ENCODE measurements around the gene CDPF1. TPM values are rescaled to one million over a fixed set of nuclear protein-coding genes. Genes with fewer than 3 reads are reported as not detected.

Gene CDPF1
- total RNA-seq, 2 experiments from 2014 or later: 11.9 to 12.1 TPM

DNA sequence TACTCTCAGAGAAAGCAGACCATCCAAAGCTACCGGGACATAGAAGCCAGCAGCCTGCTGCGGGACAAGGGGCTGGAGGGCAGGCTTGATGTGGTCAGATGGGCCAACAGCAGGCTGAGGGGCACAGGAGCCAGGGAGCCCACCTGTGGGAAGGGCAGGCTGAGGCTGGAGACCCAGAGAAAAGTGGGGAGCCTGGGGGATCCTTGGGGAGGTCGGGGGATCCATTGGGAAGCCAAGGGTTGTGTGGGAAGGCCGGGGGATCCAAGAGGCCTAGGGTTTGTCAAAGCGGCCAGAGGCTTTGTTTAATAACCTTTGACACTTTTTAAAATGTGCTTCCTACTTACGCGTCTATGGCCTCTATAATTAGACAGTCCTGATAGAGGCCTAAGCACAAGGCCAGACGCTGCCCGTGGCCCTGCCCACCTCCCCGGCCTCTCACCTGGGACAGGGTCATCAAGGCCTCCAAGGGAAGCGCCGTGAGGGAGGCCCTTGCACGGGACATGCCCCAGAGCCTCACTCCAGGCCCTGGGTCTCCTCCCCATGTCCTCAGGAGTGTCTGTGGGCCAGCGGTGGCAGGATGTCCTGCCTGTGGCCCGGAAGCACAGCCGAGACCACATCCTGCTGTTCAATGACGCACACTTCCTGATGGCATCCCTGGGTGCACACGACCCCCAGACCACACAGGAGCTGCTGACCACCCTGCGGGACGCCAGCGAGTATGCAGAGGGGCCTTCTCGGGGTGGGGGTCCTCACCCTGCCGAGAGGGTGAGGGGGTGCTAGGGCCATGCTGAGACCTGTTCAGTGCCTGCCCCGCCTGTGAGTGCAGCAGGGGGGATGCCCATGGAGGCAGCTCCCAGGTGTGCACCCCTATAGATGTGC lies 38.0 kb upstream of the CDPF1 start:
- no peaks in the 10 kb centered on the region for H3K9me3 Mint-ChIP-seq
- peak overlapping the region; percentile 64 for H3K4me3 Mint-ChIP-seq
- peak overlapping the region; percentile 70 for H3K27ac Mint-ChIP-seq
- CTCF ChIA-PET: interaction anchor here (1.9 kb wide), 1 partner anchor 171 kb away, joined by 5 read pairs; no protein-coding TSS in a partner anchor
- peaks cover 17% of the 10 kb centered on the region for H3K4me1 Mint-ChIP-seq (ENCODE audit: low read depth)
- intact Hi-C loops (cut with micrococcal nuclease): no loop called here
- H3K27me3 Mint-ChIP-seq: no peaks in the 10 kb centered on the region
- TF ChIP-seq, protein P1, sequence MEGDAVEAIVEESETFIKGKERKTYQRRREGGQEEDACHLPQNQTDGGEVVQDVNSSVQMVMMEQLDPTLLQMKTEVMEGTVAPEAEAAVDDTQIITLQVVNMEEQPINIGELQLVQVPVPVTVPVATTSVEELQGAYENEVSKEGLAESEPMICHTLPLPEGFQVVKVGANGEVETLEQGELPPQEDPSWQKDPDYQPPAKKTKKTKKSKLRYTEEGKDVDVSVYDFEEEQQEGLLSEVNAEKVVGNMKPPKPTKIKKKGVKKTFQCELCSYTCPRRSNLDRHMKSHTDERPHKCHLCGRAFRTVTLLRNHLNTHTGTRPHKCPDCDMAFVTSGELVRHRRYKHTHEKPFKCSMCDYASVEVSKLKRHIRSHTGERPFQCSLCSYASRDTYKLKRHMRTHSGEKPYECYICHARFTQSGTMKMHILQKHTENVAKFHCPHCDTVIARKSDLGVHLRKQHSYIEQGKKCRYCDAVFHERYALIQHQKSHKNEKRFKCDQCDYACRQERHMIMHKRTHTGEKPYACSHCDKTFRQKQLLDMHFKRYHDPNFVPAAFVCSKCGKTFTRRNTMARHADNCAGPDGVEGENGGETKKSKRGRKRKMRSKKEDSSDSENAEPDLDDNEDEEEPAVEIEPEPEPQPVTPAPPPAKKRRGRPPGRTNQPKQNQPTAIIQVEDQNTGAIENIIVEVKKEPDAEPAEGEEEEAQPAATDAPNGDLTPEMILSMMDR (IDR thresholded peaks at IDR 0.05): no peak
- POLR2A ChIA-PET: interaction anchor here (1.0 to 1.3 kb wide), 6 partner anchors 8 to 48 kb away, joined by 3 to 7 read pairs (median 3); partner anchors contain the start of genes CDPF1 and TRMU
- H3K36me3 Mint-ChIP-seq (ENCODE audit: low read depth): peaks cover 8% of the 10 kb centered on the region
- DNase-seq (peak; percentile 65), ATAC-seq (peak; percentile 94)

DNA sequence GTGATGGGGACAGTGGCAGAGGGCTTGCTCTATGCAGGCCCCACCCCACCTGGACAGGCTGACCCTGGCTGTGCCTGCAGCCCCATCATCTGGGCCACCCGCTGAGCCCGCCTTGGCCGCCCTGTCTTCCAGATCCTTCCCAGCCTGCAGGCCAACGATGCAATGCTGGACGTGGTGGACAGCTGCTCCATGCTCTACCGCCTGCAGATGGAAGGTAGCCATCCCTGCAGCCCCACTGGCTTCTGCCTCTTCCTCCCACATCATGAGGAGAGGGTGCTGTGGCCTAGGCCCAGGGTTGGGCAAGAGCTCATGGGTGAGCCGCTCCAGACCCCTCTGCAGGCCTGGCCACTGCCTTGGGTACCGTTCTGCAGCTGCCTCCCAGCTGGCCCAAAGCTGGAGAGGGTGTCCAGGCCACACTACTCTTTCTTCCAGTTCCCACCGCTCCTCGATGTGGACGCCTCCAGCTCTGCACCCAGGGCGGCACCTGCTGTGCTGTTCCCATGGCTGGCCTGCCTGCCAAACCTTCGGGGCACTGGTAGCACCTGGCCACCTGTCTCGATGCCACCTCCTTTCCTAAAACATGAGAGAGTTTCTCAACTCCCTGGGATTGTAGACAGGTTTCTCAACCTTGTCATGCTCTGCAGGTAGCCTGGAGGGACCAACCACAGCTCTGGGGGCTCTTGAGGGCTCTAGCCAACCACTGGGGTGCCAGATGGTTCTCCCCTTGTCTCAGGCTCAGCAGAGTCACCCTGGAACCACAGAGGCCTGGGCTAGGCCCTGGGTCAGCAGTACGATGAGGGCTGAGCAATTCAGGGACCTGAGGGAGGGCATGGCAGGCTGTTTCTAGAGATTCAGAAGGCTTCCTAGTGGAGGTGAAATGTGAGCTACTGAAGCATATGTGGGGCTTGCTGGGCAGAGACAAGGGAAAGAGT lies 37.1 kb upstream of the CDPF1 start:
- peak overlapping the region; percentile 64 for H3K4me3 Mint-ChIP-seq
- CTCF ChIA-PET: interaction anchor here (1.3 to 1.9 kb wide), 2 partner anchors 19 to 170 kb away, joined by 3 to 5 read pairs; partner anchors contain the start of gene TTC38

DNA sequence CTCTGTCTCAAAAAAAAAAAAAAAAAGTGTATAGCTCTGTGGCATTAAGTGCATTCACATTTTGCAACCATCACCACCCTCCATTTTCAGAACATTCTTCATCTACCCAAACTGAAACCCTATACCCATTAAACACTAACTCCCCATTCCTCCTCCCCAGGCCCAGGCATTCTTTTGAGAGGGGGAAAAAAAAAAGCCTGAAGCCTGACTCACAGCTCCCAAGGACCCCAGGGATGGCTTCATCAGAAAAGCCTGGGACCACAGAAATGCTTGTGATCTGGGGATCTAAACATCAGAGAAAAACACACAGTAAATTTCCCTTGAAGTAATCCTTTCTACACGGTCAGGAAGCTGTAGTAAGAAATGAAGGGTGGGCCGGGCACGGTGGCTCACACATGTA lies 35.9 kb upstream of the CDPF1 start:
- Mint-ChIP-seq H3K36me3 (ENCODE audit: low read depth) (peaks cover 2% of the 10 kb centered on the region), H3K27ac (no peak overlapping the region), H3K27me3 (no peaks in the 10 kb centered on the region), H3K4me3 (no peak overlapping the region), H3K9me3 (no peaks in the 10 kb centered on the region), H3K4me1 (ENCODE audit: low read depth) (peaks cover 14% of the 10 kb centered on the region)
- DNase-seq: no peak
- ATAC-seq: no peak
- POLR2A ChIA-PET: interaction anchor here (1.1 kb wide), 1 partner anchor 23 kb away, joined by 3 read pairs; the partner anchor contains the start of gene PKDREJ
- intact Hi-C loops (cut with micrococcal nuclease): no loop called here
- TF ChIP-seq, protein P1 (IDR thresholded peaks at IDR 0.05): no peak
- CTCF ChIA-PET: interaction anchor here (1.2 to 1.9 kb wide), 3 partner anchors 18 to 169 kb away, joined by 3 to 5 read pairs (median 3); partner anchors contain the start of gene TTC38

More for the DNA sequence above, 37.1 kb upstream of the CDPF1 start:
- H3K36me3 Mint-ChIP-seq (ENCODE audit: low read depth): peaks cover 3% of the 10 kb centered on the region
- DNase-seq (no peak), ATAC-seq (no peak)
- POLR2A ChIA-PET: interaction anchor here (1.2 kb wide), 1 partner anchor 18 kb away, joined by 3 read pairs; no protein-coding TSS in a partner anchor
- H3K27me3 Mint-ChIP-seq: no peaks in the 10 kb centered on the region
- H3K9me3 Mint-ChIP-seq: no peaks in the 10 kb centered on the region
- H3K27ac Mint-ChIP-seq: peak overlapping the region; percentile 70
- H3K4me1 Mint-ChIP-seq (ENCODE audit: low read depth): peaks cover 14% of the 10 kb centered on the region
- intact Hi-C loops (cut with micrococcal nuclease): no loop called here
- TF ChIP-seq, protein P1 (IDR thresholded peaks at IDR 0.05): no peak

DNA sequence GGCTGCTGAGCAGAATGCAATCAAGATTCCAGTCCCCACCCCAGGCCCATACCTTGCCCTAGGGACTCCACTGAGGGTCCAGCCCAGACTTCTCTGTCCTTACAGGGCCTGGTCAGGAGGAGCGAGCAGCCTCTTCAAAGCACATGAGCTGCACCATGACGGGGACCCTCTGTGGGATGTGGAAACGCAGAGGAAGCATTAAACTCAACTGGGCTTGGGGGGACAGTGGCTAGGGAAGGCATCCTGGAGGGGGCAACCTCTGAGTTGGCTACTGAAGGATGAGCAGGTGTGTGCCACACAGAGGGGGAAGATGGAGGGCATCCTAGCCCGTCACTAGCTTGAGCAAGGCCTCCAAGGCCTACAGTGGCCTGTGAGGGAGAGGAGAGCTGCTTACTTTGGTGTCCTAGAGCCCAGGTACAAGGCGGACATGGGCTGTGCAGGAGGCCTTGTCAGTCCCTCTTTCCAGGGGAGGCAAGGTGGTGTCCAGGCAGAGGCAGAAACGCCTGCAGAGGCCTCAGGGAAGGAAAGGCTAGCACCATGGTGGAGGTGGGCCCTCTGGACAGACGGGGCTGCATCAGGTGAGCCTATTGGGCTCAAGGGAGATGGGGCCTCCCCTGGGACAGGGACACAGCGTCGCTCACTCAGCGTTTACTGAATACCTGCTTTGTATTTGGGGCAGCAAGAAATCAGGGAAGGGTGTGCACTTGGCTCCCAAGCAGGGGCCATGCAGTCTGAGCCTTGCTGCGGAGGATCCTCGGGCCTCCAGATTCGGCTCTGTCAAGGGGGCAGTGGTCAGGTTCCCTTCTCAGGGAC lies 32.0 kb upstream of the CDPF1 start:
- H3K36me3 Mint-ChIP-seq (ENCODE audit: low read depth): peaks cover 4% of the 10 kb centered on the region
- CTCF ChIA-PET: interaction anchor here (1.0 kb wide), 1 partner anchor 165 kb away, joined by 3 read pairs; no protein-coding TSS in a partner anchor
- ATAC-seq (no peak), DNase-seq (no peak)
- H3K4me3 Mint-ChIP-seq: no peak overlapping the region
- TF ChIP-seq, protein P1 (IDR thresholded peaks at IDR 0.05): no peak
- H3K27ac Mint-ChIP-seq: no peak overlapping the region
- POLR2A ChIA-PET: no interaction called here
- no peaks in the 10 kb centered on the region for H3K27me3 Mint-ChIP-seq
- H3K4me1 Mint-ChIP-seq (ENCODE audit: low read depth): no peaks in the 10 kb centered on the region
- intact Hi-C loops (cut with micrococcal nuclease): no loop called here
- no peaks in the 10 kb centered on the region for H3K9me3 Mint-ChIP-seq

Measured in activated CD8-positive, alpha-beta T cell treated with anti-CD3 and anti-CD28 coated beads for 36 hours (primary cell).